HepG2 (cell line): ENCODE data around the gene SRSF8. TPM values are rescaled to one million over a fixed set of nuclear protein-coding genes. Genes with fewer than 3 reads are reported as not detected.

Source experiments
- ATF7-NPFF ChIP-seq: sonication (generic); formaldehyde crosslinking; IDR thresholded peaks from 2 replicates; pipeline ENCODE4 v1.8.1; 2023; ENCODE audit warnings: mild to moderate bottlenecking, low read depth, missing genetic modification reagents, moderate library complexity
- HNRNPH1 ChIP-seq: fragments of 200-400 bp; formaldehyde crosslinking; optimal IDR thresholded peaks from 2 replicates; pipeline ENCODE3; 2017; ENCODE audit warnings: mild to moderate bottlenecking, low read depth, low read length
- HOXA9 ChIP-seq: sonication (generic); formaldehyde crosslinking; IDR thresholded peaks from 2 replicates; pipeline ENCODE4 v1.8.1; 2022; ENCODE audit warnings: missing genetic modification reagents, mild to moderate bottlenecking, moderate library complexity, borderline replicate concordance
- IKZF5 ChIP-seq: IDR thresholded peaks from 2 replicates; pipeline ENCODE4 v1.6.1; 2018; ENCODE audit warnings: missing genetic modification reagents, mild to moderate bottlenecking, missing compliant biosample characterization
- ISX ChIP-seq: sonication (generic); formaldehyde crosslinking; conservative IDR thresholded peaks from 2 replicates; pipeline ENCODE4 v1.5.0; 2020; ENCODE audit warnings: missing genetic modification reagents
- MATR3 ChIP-seq: sonication (generic); formaldehyde crosslinking; IDR thresholded peaks from 2 replicates; pipeline ENCODE4 v1.4.0; 2020; ENCODE audit warnings: missing genetic modification reagents
- MBD4 ChIP-seq: IDR thresholded peaks from 2 replicates; pipeline ENCODE4 v1.6.1; 2012; ENCODE audit warnings: low read length, inconsistent platforms, borderline replicate concordance
- MIER2 ChIP-seq: IDR thresholded peaks from 2 replicates; pipeline ENCODE4 v1.6.1; 2016; ENCODE audit warnings: missing biosample characterization, missing genetic modification reagents
- PAWR ChIP-seq: sonication (generic); formaldehyde crosslinking; IDR thresholded peaks from 2 replicates; pipeline ENCODE4 v1.4.0; 2020; ENCODE audit warnings: missing genetic modification reagents, mild to moderate bottlenecking, borderline replicate concordance
- PAX8 ChIP-seq: sonication (generic); formaldehyde crosslinking; IDR thresholded peaks from 2 replicates; pipeline ENCODE4 v1.8.0; 2022; ENCODE audit warnings: mild to moderate bottlenecking, missing genetic modification reagents, borderline replicate concordance
- RBAK ChIP-seq: sonication (generic); formaldehyde crosslinking; IDR thresholded peaks from 2 replicates; pipeline ENCODE4 v1.5.1; 2020; ENCODE audit warnings: mild to moderate bottlenecking, missing genetic modification reagents
- SIN3B ChIP-seq: fragments of 150-350 bp; IDR thresholded peaks from 2 replicates; pipeline ENCODE4 v1.6.1; 2014; ENCODE audit warnings: low read length
- ZBTB7B ChIP-seq: sonication (generic); formaldehyde crosslinking; IDR thresholded peaks from 2 replicates; pipeline ENCODE4 v1.4.0; 2020; ENCODE audit warnings: missing genetic modification reagents
- ZIK1 ChIP-seq: sonication (generic); formaldehyde crosslinking; IDR thresholded peaks from 2 replicates; pipeline ENCODE4 v1.5.0; 2020; ENCODE audit warnings: mild to moderate bottlenecking, low read depth, missing genetic modification reagents, borderline replicate concordance
- ZKSCAN8 ChIP-seq: IDR thresholded peaks from 2 replicates; pipeline ENCODE4 v1.6.1; 2016; ENCODE audit warnings: borderline replicate concordance, missing genetic modification reagents, missing compliant biosample characterization
- ZNF234 ChIP-seq: sonication (generic); formaldehyde crosslinking; conservative IDR thresholded peaks from 2 replicates; pipeline ENCODE4 v1.5.1; 2020; ENCODE audit warnings: mild to moderate bottlenecking, missing genetic modification reagents
- ZNF446 ChIP-seq: sonication (generic); formaldehyde crosslinking; IDR thresholded peaks from 2 replicates; pipeline ENCODE4 v1.5.0; 2020; ENCODE audit warnings: mild to moderate bottlenecking, missing genetic modification reagents
- ZNF468 ChIP-seq: sonication (generic); formaldehyde crosslinking; IDR thresholded peaks from 2 replicates; pipeline ENCODE4 v1.8.0; 2022; ENCODE audit warnings: mild to moderate bottlenecking, moderate library complexity, missing genetic modification reagents
- ZNF503 ChIP-seq: sonication (generic); formaldehyde crosslinking; IDR thresholded peaks from 2 replicates; pipeline ENCODE4 v1.4.0; 2020; ENCODE audit warnings: missing genetic modification reagents
- ZNF543 ChIP-seq: sonication (generic); formaldehyde crosslinking; IDR thresholded peaks from 2 replicates; pipeline ENCODE4 v1.4.0; 2020; ENCODE audit warnings: mild to moderate bottlenecking, missing genetic modification reagents
- ZSCAN20 ChIP-seq: sonication (generic); formaldehyde crosslinking; IDR thresholded peaks from 2 replicates; pipeline ENCODE4 v1.4.0; 2020; ENCODE audit warnings: missing genetic modification reagents, mild to moderate bottlenecking, borderline replicate concordance
- polyA plus RNA-seq, 8 experiments: library from polyadenylated mRNA; depleted of rRNA in 3 of 8; stranded (reverse) in 7 of 8; unstranded in 1 of 8; fragments of >200 nt; fragmentation: Illumina TruSeq in 4 of 8; extraction: Trizol in 4 of 8; gene quantifications; 2 replicates each; pipeline versions ENCODE4 v1.2.1 to v1.2.3, GENCODE V29; 2011 to 2016; ENCODE audit warnings: low read depth in 4 of 8, missing spikeins in 1 of 8, mixed read lengths in 1 of 8; ENCODE audit not compliant: insufficient read depth in 1 of 8
- total RNA-seq, 5 experiments: library from RNA; depleted of rRNA; stranded (reverse); fragments of >200 nt; fragmentation: Illumina TruSeq; extraction: Trizol; gene quantifications; 2 replicates each; pipeline ENCODE4 v1.2.3, GENCODE V29; 2016; ENCODE audit warnings: low read depth in 1 of 5
- TF ChIP-seq, protein P1 (sequence below): sonication (generic); formaldehyde crosslinking; IDR thresholded peaks from 2 replicates; pipeline ENCODE4 v1.4.0; 2020; ENCODE audit warnings: missing genetic modification reagents; ENCODE audit errors: not compliant biosample characterization
- TF ChIP-seq, protein P2 (sequence below): sonication (generic); formaldehyde crosslinking; IDR thresholded peaks from 2 replicates; pipeline ENCODE4 v1.5.1; 2020; ENCODE audit warnings: mild to moderate bottlenecking, missing genetic modification reagents, borderline replicate concordance

Gene SRSF8
- total and polyA plus RNA-seq, 2 of the 13 experiments (the other 11 are each of a cell fraction or from before 2014, with no cell fraction given): 21.8 to 25.8 TPM

GRCh38 chr11:95068549-95068948 is 1.8 kb downstream of the SRSF8 start (continued):
- TF ChIP-seq MIER2 (CRISPR knock-in tag) (no peak), ATF7-NPFF (CRISPR knock-in tag) (no peak), ZNF446 (CRISPR knock-in tag) (no peak), HOXA9 (CRISPR knock-in tag) (no peak), PAWR (CRISPR knock-in tag) (no peak), RBAK (CRISPR knock-in tag) (no peak), ZKSCAN8 (CRISPR knock-in tag) (peak; percentile 46; the same call in 1 of the 2 replicates), ZNF503 (CRISPR knock-in tag) (peak; percentile 57; the same call in 1 of the 2 replicates), ZSCAN20 (CRISPR knock-in tag) (0 out of 2 replicates have a peak, but pooled peaks have one; percentile 34), ZNF234 (CRISPR knock-in tag) (no peak), ZBTB7B (CRISPR knock-in tag) (no peak), HNRNPH1 (no peak), MBD4 (no peak), IKZF5 (CRISPR knock-in tag) (peak; percentile 70; the same call in 1 of the 2 replicates), ZIK1 (CRISPR knock-in tag) (no peak), ISX (CRISPR knock-in tag) (no peak), PAX8 (CRISPR knock-in tag) (no peak), MATR3 (CRISPR knock-in tag) (no peak), ZNF468 (no peak), SIN3B (no peak), ZNF543 (CRISPR knock-in tag) (no peak)
- TF ChIP-seq, protein P1, sequence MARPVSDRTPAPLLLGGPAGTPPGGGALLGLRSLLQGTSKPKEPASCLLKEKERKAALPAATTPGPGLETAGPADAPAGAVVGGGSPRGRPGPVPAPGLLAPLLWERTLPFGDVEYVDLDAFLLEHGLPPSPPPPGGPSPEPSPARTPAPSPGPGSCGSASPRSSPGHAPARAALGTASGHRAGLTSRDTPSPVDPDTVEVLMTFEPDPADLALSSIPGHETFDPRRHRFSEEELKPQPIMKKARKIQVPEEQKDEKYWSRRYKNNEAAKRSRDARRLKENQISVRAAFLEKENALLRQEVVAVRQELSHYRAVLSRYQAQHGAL (CRISPR knock-in tag): no peak
- TF ChIP-seq, protein P2, sequence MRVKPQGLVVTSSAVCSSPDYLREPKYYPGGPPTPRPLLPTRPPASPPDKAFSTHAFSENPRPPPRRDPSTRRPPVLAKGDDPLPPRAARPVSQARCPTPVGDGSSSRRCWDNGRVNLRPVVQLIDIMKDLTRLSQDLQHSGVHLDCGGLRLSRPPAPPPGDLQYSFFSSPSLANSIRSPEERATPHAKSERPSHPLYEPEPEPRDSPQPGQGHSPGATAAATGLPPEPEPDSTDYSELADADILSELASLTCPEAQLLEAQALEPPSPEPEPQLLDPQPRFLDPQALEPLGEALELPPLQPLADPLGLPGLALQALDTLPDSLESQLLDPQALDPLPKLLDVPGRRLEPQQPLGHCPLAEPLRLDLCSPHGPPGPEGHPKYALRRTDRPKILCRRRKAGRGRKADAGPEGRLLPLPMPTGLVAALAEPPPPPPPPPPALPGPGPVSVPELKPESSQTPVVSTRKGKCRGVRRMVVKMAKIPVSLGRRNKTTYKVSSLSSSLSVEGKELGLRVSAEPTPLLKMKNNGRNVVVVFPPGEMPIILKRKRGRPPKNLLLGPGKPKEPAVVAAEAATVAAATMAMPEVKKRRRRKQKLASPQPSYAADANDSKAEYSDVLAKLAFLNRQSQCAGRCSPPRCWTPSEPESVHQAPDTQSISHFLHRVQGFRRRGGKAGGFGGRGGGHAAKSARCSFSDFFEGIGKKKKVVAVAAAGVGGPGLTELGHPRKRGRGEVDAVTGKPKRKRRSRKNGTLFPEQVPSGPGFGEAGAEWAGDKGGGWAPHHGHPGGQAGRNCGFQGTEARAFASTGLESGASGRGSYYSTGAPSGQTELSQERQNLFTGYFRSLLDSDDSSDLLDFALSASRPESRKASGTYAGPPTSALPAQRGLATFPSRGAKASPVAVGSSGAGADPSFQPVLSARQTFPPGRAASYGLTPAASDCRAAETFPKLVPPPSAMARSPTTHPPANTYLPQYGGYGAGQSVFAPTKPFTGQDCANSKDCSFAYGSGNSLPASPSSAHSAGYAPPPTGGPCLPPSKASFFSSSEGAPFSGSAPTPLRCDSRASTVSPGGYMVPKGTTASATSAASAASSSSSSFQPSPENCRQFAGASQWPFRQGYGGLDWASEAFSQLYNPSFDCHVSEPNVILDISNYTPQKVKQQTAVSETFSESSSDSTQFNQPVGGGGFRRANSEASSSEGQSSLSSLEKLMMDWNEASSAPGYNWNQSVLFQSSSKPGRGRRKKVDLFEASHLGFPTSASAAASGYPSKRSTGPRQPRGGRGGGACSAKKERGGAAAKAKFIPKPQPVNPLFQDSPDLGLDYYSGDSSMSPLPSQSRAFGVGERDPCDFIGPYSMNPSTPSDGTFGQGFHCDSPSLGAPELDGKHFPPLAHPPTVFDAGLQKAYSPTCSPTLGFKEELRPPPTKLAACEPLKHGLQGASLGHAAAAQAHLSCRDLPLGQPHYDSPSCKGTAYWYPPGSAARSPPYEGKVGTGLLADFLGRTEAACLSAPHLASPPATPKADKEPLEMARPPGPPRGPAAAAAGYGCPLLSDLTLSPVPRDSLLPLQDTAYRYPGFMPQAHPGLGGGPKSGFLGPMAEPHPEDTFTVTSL (CRISPR knock-in tag): no peak
